ENCODE data around the gene NTHL1. TPM values are rescaled to one million over a fixed set of nuclear protein-coding genes. Genes with fewer than 3 reads are reported as not detected.
A peak's percentile ranks its signal among the peaks of the same experiment; 100 is the strongest.

The NTHL1 gene
- total and polyA plus RNA-seq, 10 donors = 9.6 to 52.1 (median 27.0) TPM

DNA sequence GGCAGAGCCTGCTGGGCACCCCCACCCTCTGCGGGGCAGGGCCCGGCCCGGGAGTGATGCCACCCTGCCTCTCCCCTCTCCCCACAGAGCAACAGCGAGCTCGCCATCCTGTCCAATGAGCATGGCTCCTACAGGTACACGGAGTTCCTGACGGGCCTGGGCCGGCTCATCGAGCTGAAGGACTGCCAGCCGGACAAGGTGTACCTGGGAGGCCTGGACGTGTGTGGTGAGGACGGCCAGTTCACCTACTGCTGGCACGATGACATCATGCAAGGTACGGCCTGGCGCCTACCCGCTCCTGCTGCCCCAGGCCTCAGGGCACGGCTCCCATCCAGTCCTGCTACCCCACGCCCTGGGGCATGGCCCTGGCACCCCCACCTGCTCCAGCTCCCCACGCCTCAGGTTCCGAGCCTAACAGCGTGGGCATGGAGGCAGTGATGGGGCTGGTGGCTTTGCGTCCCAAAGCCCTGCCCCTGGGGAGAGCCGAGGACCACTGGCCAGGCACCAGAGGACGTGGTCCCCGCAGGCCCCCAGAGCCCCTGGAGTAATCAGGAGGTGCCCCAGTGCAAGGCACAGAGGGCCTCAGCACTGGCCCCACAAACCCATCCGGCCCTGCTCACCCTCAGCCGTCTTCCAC is 38.6 kb upstream of the NTHL1 start:
- peak overlapping the region in 1 of 8 donors; percentile 12 for H3K27ac ChIP-seq
- 92 to 97% (median 95%) methylated on average over 5 to 27 of the region's 27 CpGs for WGBS, 5 donors
- H3K4me1 ChIP-seq = peaks cover 4 to 57% (median 25%) of the 10 kb centered on the region in 6 donors
- intact Hi-C loops (cut with DNase I; ENCODE audit: low total_unique reads) = no loop called here
- H3K9me3 ChIP-seq = no peaks in the 10 kb centered on the region
- no peaks in the 10 kb centered on the region for H3K27me3 ChIP-seq (replicated peaks in 1 of 7)
- DNase-seq = no peak
- TF ChIP-seq, protein P1, sequence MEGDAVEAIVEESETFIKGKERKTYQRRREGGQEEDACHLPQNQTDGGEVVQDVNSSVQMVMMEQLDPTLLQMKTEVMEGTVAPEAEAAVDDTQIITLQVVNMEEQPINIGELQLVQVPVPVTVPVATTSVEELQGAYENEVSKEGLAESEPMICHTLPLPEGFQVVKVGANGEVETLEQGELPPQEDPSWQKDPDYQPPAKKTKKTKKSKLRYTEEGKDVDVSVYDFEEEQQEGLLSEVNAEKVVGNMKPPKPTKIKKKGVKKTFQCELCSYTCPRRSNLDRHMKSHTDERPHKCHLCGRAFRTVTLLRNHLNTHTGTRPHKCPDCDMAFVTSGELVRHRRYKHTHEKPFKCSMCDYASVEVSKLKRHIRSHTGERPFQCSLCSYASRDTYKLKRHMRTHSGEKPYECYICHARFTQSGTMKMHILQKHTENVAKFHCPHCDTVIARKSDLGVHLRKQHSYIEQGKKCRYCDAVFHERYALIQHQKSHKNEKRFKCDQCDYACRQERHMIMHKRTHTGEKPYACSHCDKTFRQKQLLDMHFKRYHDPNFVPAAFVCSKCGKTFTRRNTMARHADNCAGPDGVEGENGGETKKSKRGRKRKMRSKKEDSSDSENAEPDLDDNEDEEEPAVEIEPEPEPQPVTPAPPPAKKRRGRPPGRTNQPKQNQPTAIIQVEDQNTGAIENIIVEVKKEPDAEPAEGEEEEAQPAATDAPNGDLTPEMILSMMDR (IDR thresholded peaks at IDR 0.05 in 8 of 11, conservative IDR thresholded peaks at IDR 0.05 in 3 of 11) = no peak
- TF ChIP-seq POLR2AphosphoS5 (IDR thresholded peaks at IDR 0.05) (peak in 1 of 3 donors; percentile 60), POLR2A (IDR thresholded peaks at IDR 0.05) (no peak)
- H3K36me3 ChIP-seq = peaks cover 0 to 97% (median 89%) of the 10 kb centered on the region in 6 donors
- H3K4me3 ChIP-seq = no peak overlapping the region

DNA sequence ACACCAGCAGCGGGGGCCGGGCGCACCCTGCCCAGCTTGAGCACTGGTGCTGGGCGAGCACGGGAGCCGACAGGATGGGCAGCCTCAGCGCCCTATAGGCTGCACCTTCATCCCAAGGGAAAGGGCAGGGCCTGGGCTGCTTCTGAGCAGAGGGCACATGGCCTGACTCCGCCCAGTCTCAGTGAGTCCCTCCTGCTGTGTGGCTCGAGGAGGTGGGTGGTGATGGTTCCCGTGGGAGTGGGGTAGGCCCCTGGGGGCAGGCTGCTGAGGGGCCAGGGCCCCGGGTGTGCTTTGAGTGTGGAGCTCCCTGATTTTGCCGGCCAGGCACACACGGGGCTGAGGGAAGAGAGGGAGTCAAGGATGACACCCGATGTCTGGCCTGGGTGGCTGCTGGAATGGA is 38.0 kb upstream of the NTHL1 start:
- no peak overlapping the region for H3K27ac ChIP-seq
- no peak for DNase-seq
- no peak overlapping the region for H3K4me3 ChIP-seq
- H3K4me1 ChIP-seq = peaks cover 4 to 55% (median 25%) of the 10 kb centered on the region in 6 donors
- TF ChIP-seq POLR2AphosphoS5 (IDR thresholded peaks at IDR 0.05) (peak in 1 of 3 donors; percentile 17), POLR2A (IDR thresholded peaks at IDR 0.05) (no peak)
- intact Hi-C loops (cut with DNase I; ENCODE audit: low total_unique reads) = no loop called here
- no peaks in the 10 kb centered on the region for H3K27me3 ChIP-seq (replicated peaks in 1 of 7)
- 79 to 88% (median 84%) methylated on average over 3 to 14 of the region's 14 CpGs for WGBS, 5 donors
- H3K36me3 ChIP-seq = peaks cover 0 to 100% (median 95%) of the 10 kb centered on the region in 6 donors
- H3K9me3 ChIP-seq = no peaks in the 10 kb centered on the region

DNA sequence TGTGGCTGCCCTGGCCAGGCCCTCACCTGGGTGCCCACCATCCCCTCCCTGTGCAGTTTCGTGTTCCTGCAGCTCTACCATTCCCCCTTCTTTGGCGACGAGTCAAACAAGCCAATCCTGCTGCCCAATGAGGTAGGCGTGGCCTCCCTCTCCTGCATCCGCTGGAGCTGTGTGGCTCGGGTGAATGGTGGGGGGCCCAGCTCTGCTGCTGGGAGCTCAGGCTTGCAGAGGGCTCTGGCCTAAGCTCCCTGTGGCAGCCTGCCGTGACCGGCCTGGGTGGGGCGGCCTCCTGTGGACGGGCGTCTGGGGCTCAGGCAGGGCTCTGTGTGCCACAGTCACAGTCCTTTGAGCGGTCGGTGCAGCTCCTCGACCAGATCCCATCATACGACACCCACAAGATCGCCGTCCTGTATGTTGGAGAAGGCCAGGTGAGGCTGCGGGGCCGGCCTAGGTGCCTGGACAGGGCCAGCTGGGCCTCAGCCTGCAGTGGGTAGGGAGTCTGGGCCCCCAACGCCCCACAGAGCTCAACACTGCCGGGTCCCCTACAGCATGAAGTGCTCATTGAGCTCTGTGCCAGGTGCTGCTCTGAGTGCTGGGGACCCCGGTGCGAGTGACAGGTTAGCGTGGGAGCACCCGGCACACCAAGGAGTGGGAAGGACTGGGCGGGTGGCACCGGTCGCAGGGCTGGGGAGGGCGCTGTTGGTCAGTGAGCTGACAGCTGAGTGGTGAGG is 37.4 kb upstream of the NTHL1 start:
- no peak for DNase-seq
- Histone ChIP-seq H3K27me3 (replicated peaks in 1 of 7) (no peaks in the 10 kb centered on the region), H3K4me1 (peaks cover 4 to 49% (median 21%) of the 10 kb centered on the region in 6 donors), H3K27ac (no peak overlapping the region), H3K9me3 (no peaks in the 10 kb centered on the region), H3K4me3 (no peak overlapping the region), H3K36me3 (peaks cover 0 to 100% (median 97%) of the 10 kb centered on the region in 6 donors)
- TF ChIP-seq POLR2A (IDR thresholded peaks at IDR 0.05) = no peak
- peak in 1 of 3 donors; percentile 10 for TF ChIP-seq POLR2AphosphoS5 (IDR thresholded peaks at IDR 0.05)
- TF ChIP-seq, protein P1 (IDR thresholded peaks at IDR 0.05 in 8 of 11, conservative IDR thresholded peaks at IDR 0.05 in 3 of 11) = no peak
- WGBS, 5 donors = 93 to 95% (median 95%) methylated on average over 16 to 29 of the region's 29 CpGs
- intact Hi-C loops (cut with DNase I; ENCODE audit: low total_unique reads) = no loop called here

DNA sequence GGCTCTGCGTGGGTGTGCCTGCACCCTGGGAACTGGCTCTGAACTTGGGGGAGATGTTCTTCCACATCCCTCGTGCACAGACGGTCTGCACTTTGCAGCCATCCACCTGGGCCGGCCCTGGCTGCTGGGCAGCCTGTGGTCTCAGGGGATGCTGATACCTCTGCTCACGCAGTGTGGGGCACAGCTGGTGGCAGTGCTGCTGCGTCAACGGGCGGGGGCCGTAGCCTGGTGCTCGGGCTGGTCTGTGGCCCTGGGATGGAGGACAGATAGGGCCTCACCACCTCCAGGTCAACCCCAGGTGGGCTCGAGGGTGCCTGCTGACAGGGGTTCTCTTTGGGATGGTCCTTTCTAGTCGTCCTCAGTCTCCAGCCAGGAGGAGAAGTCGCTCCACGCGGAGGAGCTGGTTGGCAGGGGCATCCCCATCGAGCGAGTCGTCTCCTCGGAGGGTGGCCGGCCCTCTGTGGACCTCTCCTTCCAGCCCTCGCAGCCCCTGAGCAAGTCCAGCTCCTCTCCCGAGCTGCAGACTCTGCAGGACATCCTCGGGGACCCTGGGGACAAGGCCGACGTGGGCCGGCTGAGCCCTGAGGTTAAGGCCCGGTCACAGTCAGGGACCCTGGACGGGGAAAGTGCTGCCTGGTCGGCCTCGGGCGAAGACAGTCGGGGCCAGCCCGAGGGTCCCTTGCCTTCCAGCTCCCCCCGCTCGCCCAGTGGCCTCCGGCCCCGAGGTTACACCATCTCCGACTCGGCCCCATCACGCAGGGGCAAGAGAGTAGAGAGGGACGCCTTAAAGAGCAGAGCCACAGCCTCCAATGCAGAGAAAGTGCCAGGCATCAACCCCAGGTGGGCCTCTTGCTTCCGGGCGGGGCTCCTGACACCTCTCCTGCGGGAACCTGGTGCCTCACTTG is 36.5 kb upstream of the NTHL1 start:
- Histone ChIP-seq H3K27ac (peak overlapping the region in 2 of 8 donors; percentile 33 to 57), H3K36me3 (peaks cover 0 to 100% (median 97%) of the 10 kb centered on the region in 6 donors), H3K4me3 (no peak overlapping the region), H3K4me1 (peaks cover 0 to 41% (median 15%) of the 10 kb centered on the region in 6 donors), H3K9me3 (no peaks in the 10 kb centered on the region), H3K27me3 (replicated peaks in 1 of 7) (no peaks in the 10 kb centered on the region)
- intact Hi-C loops (cut with DNase I; ENCODE audit: low total_unique reads) = no loop called here
- DNase-seq = no peak
- 93 to 95% (median 94%) methylated on average over 32 to 44 of the region's 44 CpGs for WGBS, 5 donors
- peak in 1 of 3 donors; percentile 4 for TF ChIP-seq POLR2AphosphoS5 (IDR thresholded peaks at IDR 0.05)
- TF ChIP-seq, protein P1 (IDR thresholded peaks at IDR 0.05 in 8 of 11, conservative IDR thresholded peaks at IDR 0.05 in 3 of 11) = no peak

Data from spleen (tissue), 11 donors.